ENCODE results near the gene GMDS. TPM values are rescaled to one million over a fixed set of nuclear protein-coding genes. Genes with fewer than 3 reads are reported as not detected.

GMDS gene
- total RNA-seq, 4 donors from 2014 or later: 8.7 to 23.1 (median 18.4) TPM

- H3K4me3 ChIP-seq (ENCODE audit: low read depth, poor library complexity, severe bottlenecking): no peak overlapping the region
- TF ChIP-seq CTCF (IDR thresholded peaks at IDR 0.05) (no peak), POLR2A (IDR thresholded peaks at IDR 0.05) (no peak)
- intact Hi-C loops (cut with DNase I; ENCODE audit: low total_unique reads): no loop called here
- WGBS, 2 donors: 91 to 96% methylated on average over 4 of the region's 4 CpGs
- DNase-seq (ENCODE audit: low spot score in 2 of 2): no peak
Measured at GRCh38 chr6:1800845-1801244, 444.6 kb downstream of the GMDS start.

- no peak for DNase-seq (ENCODE audit: low spot score in 2 of 2)
- intact Hi-C loops (cut with DNase I; ENCODE audit: low total_unique reads): no loop called here
- no peak for TF ChIP-seq POLR2A (IDR thresholded peaks at IDR 0.05)
- no peak for TF ChIP-seq CTCF (IDR thresholded peaks at IDR 0.05)
- 91 to 95% methylated on average over 8 of the region's 8 CpGs for WGBS, 2 donors
- no peak overlapping the region for H3K4me3 ChIP-seq (ENCODE audit: low read depth, poor library complexity, severe bottlenecking)
Measured at GRCh38 chr6:1798965-1799325, 446.5 kb downstream of the GMDS start.

GRCh38 chr6:1798303-1798964 is 447.0 kb downstream of the GMDS start:
- H3K4me3 ChIP-seq (ENCODE audit: low read depth, poor library complexity, severe bottlenecking): no peak overlapping the region
- intact Hi-C loops (cut with DNase I; ENCODE audit: low total_unique reads): no loop called here
- no peak for TF ChIP-seq CTCF (IDR thresholded peaks at IDR 0.05)
- no peak for TF ChIP-seq POLR2A (IDR thresholded peaks at IDR 0.05)
- DNase-seq (ENCODE audit: low spot score in 2 of 2): no peak
- 77 to 79% methylated on average over 9 of the region's 9 CpGs for WGBS, 2 donors

GRCh38 chr6:1797801-1798200 is 447.6 kb downstream of the GMDS start:
- no peak for TF ChIP-seq CTCF (IDR thresholded peaks at IDR 0.05)
- no peak for TF ChIP-seq POLR2A (IDR thresholded peaks at IDR 0.05)
- 72 to 81% methylated on average over 1 of the region's 1 CpG for WGBS, 2 donors
- DNase-seq (ENCODE audit: low spot score in 2 of 2): no peak
- H3K4me3 ChIP-seq (ENCODE audit: low read depth, poor library complexity, severe bottlenecking): no peak overlapping the region
- intact Hi-C loops (cut with DNase I; ENCODE audit: low total_unique reads): no loop called here

- intact Hi-C loops (cut with DNase I; ENCODE audit: low total_unique reads): no loop called here
- 91 to 96% methylated on average over 8 of the region's 8 CpGs for WGBS, 2 donors
- H3K4me3 ChIP-seq (ENCODE audit: low read depth, poor library complexity, severe bottlenecking): no peak overlapping the region
- DNase-seq (ENCODE audit: low spot score in 2 of 2): no peak
- TF ChIP-seq CTCF (IDR thresholded peaks at IDR 0.05) (no peak), POLR2A (IDR thresholded peaks at IDR 0.05) (no peak)
Measured at GRCh38 chr6:1796706-1797529, 448.5 kb downstream of the GMDS start.
